HG03060 (cell line): ENCODE measurements around the gene LDB3.

Experiments used
- ATAC-seq: cut with Tn5 transposase; IDR thresholded peaks from one replicate; pipeline ENCODE4 v1.9.1; 2021; ENCODE audit warnings: low read depth, moderate number of reproducible peaks; ENCODE audit not compliant: unreplicated experiment

Gene LDB3

GRCh38 chr10:86700851-86701617 lies 32.7 kb downstream of the LDB3 start:
- no peak for ATAC-seq

DNA sequence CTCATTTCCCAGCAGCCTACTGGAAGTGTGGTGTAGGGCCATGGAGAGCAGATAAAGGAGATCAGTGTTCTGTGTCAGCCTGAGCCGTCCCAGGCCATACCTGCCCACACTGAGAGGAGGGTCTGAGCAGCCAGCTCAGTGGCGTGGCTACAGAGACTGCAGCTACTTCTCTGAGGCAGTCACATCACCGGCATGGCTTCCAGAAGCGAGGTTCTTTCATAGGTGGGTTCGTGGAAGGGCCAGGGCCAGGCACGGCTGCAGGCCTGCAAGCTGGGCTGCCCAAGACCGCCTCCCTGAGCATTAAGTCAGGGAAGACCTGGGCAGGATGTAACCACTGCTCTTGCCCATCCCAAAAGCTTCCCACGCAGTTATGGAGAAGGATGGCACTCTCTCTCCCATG lies 34.9 kb downstream of the LDB3 start:
- no peak for ATAC-seq

GRCh38 chr10:86705139-86705538 lies 36.8 kb downstream of the LDB3 start:
- ATAC-seq: no peak

DNA sequence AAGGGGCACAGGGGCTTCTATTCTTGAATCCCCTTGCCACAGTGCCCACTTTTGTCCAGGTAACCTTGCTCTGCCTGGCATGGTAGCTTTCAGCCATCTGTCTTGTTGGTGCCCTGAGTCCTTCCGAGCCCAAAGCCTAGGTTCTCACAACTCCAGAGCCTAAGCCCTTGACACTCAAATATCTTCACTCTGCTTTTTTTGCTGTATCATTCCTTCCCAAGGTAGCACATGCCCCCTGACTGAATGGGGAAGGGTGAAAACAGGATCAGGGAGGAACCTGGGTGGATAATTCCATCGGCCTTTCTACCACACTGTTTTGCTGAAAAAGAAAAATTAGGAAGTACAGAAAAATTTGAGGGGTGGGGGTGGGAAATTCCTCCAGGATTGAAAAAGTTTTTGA lies 37.6 kb downstream of the LDB3 start:
- no peak for ATAC-seq

- ATAC-seq: no peak
Measured at GRCh38 chr10:86706401-86706841, 38.1 kb downstream of the LDB3 start.

GRCh38 chr10:86706977-86707376 lies 38.7 kb downstream of the LDB3 start:
- no peak for ATAC-seq

- no peak for ATAC-seq
Measured at GRCh38 chr10:86707505-86707904, 39.2 kb downstream of the LDB3 start.

GRCh38 chr10:86708068-86708782 lies 39.9 kb downstream of the LDB3 start:
- no peak for ATAC-seq

- ATAC-seq: no peak
Measured at GRCh38 chr10:86708783-86709380, 40.6 kb downstream of the LDB3 start.

GRCh38 chr10:86709396-86710185 lies 41.3 kb downstream of the LDB3 start:
- no peak for ATAC-seq

DNA sequence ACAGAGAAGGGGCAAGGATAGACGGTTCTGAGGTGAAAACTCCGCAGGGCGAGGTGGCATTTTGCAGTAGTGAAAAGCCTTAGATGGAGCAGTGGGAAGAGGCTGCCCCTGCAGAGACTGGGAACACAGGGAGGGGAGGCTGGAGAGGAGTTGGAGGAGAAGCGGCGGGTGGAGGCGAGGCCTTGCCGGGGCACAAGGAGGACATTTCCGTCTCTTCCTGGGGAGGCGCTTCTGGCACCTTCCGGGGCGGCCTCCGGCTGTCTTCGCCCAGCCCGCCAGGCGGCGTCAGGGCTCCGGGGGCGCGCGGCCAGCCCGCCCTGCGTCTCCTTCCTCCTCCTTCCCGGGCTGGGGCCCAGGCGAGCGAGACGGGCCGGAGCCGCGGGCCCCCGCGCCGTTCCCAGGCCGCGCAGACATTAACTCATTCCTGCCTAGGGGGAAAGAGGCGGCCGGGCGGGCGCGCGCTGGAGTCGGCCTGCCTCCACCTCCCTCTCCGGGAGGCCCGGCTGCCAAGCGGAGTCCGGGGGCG lies 42.7 kb downstream of the LDB3 start:
- no peak for ATAC-seq

DNA sequence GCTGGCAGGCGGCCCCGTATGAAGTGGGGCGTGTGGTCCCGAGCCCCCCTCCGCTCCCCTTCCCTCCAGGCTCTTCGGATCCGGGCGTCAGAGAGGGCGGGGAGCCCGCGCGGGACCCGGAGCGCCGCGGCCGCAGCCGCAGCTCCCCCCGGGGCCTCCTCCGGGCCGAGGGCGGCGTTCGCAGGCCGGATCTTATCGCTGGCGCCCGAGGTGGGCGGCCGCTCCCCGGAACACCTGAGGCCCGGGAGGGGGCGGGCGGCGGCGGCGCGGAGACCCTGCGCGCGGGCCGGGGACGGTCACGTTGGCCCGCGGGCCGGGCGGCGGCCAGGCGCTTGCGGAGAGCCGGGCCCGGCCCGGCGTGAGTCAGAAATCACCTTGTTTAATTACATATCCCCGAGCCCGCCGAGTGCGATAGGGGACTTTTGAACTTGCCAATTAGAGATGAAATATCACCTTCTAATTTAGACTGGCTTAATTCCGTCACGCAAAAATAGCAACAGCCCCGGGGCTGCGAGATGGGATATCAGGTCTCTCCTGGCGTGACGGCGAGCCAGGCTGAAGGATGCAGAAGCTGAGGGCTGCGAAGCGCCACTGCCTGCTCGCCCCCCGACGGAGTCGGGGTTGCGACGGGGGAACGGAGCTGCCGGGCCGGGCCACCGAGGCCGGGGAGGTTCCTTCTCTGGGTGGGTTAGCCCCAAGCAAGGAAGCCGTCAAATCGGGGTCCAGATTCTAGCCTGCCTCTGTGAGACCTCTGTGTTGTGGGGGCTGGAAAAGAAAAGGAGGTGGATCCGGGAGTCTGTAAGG lies 43.4 kb downstream of the LDB3 start:
- no peak for ATAC-seq

DNA sequence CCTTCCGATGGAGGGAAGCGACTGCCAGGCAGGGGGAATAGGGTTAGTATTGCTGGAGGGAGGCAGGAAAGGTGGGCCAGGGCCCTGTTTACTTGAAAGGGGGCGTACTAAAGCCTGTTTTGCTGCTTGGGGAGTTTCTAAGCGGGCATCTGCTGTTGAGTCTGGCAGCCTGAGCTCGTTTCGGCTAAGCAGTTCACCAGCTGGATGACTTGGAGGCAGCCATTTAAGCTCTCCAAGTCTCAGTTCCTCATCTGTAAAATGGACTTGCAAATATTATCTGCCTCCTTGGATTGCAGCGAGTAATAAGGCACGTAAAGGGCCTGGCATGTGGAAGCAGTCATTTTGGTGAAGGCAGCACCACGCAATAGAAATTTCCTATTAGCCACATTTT lies 44.0 kb downstream of the LDB3 start:
- no peak for ATAC-seq

GRCh38 chr10:86715156-86715795 lies 47.0 kb downstream of the LDB3 start:
- ATAC-seq: no peak

- ATAC-seq: no peak
Measured at GRCh38 chr10:86715836-86716235, 47.5 kb downstream of the LDB3 start.

- no peak for ATAC-seq
Measured at GRCh38 chr10:86716466-86716865, 48.2 kb downstream of the LDB3 start.

- no peak for ATAC-seq
Measured at GRCh38 chr10:86718556-86718955, 50.2 kb downstream of the LDB3 start.

GRCh38 chr10:86721232-86721631 lies 52.9 kb downstream of the LDB3 start:
- no peak for ATAC-seq

DNA sequence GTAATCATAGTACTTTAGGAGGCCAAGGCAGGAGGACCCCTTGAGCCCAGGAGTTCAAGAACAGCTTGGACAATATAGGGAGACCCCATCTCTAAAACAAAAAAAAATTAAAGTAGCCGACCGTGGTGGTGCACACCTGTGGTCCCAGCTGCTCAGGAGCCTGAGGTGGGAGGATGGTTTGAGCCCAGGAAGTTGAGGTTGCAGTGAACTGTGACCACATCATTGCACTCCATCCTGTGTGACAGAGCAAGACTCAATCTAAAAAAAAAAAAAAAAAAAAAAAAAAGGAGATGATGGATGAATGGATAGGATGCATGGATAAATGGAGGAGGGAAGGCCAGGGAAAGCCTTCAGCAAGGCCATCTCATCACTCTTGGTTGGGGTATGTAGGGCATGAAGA lies 54.7 kb downstream of the LDB3 start:
- ATAC-seq: no peak
